ENCODE data around the gene GALNT3.

GALNT3 gene

GRCh38 chr2:165795011-165795410, 964 bp upstream of the GALNT3 start:
- DNase-seq: no peak

GRCh38 chr2:165794536-165794928, 485 bp upstream of the GALNT3 start:
- DNase-seq: no peak

- DNase-seq: no peak
Measured at GRCh38 chr2:165793161-165793778, 777 bp downstream of the GALNT3 start.

- no peak for DNase-seq
Measured at GRCh38 chr2:165792104-165792454, 2.0 kb downstream of the GALNT3 start.

DNA sequence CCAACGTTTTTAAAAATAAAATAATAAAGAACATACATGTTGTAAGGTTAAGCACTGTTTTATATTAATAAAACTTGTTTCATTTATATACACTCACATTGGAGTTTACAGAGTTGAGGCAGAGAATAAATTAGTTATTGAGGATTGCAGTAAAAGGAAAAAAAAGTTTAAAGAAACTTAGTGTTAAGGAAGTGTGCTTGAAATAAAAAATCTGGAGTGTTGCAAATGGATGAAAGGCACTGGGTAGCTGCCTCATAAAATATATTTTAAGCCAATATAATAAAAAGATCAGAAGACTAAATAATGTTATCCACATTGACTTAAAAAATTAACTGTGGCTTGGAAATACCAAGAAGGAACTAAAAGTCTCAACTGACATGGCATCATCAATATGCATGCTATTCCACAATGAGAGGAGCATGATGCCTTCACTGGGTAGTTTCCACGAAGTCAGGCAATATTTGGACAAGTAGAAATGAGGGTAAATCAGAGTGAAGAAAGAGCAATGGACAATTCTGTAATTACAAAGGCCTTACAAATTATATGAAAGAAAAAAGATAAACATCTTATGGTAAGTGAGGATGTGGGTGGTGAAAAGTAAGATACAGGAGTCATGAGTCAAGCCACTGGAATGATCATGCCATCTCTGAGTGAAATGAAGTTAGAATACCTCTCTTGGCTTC, 2.5 kb downstream of the GALNT3 start:
- no peak for DNase-seq

DNA sequence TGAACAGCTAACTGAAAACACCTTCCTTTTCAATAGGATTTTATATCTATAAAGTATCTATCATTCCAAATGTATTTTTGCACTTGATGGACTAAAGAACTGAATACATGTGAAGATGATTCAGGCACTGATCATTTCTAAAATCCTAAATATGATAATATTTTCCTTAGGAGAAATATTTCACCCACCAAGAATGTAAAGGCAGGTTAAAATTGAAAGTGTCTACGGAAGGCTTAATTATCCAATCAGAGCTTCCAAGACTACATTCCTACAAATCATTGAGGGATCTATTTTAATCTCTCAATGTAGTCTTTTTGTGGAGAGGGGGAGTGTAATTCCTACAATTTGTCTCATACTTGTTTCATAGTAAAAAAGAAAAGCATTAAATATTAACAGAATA, 3.6 kb downstream of the GALNT3 start:
- DNase-seq: no peak

DNA sequence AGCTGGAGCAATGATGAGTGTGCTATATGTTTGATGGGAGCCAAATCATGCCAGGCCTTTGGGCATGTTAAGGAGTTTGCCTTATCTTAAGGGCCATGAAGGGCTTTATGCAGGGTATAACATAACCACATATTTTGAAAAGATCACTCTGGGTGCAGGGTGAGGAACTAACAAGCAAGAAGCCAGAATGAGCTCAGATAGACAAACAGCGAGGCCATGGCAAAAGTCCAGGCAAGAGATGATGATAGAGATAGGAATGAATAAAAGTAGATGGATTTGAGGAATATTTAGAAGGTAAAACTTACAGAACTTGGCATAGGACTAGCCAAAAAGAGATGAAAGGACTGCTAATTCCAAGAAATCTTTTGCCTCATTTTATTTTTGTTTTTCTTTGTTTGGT, 6.7 kb downstream of the GALNT3 start:
- no peak for DNase-seq

DNA sequence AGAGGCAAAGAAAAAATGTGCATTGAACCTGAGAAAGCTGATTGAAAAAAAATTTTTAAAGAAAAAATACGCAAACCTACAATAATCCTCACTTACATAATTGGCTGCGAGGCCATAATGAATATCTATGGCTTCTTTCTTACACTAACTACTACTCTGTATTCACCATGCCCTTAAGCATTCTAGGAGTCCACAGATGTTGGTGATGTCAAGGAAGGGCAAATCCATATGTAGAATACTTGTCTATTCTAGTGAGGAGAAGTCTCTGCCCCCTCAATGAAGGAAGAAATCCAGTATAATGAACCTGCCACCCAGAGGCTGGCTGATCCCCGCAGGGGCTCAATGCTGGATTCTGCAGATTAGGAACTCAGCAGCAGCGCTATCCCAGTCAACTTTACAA, 14.3 kb downstream of the GALNT3 start:
- no peak for DNase-seq

DNA sequence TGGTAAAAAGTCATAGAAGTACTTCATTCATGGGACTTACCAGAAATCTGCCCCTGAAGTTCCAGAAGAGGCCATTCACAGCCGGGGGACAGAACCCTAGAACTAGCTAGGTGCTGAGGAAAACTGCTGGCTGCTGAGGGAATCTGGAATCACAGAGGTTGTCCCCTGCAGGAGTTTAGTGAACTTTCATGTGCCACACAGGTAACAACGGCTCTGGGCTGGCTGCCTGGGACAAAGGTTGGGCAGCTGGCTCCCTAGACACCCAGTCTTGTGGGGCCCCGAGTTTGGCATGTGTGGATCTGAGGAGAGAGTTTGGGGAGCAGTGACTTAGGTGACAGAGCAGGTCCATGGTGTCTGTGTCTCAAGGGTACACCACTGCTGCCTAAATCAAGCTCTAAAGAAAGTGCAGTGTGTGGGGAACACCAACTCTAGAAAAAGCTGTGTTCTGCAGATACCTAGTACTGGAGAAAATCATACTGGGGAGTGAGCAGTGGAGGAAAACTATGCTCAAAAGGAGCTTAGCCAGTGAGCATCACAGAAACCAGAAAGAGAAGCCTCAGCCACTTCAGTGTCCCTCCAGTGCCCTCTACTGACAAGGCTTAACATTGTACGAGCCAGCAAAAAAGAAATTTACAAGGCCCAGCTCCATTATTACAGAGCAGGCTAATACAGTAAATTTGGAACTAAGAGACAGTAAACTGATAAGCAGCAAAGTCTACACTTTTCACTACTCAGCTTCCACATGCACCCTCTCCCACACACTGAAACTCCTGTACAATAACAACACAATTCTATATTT, 15.2 kb downstream of the GALNT3 start:
- no peak for DNase-seq

DNA sequence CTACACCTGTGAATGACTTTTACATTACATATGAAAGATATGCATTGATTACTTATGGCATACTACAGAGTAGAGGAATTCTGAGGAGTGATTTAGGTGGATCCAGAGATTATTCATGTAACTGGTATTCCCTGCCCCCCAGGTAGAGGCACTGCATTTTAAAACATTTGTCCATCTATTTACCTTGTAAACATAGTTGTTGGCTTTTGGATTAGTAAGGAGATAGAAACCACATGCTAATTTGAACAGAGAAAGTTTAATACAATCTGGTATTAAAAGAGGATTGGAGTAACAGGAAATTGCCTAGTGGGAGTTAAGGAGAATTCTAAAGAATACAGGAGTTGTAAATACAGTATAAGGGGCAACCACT, 15.9 kb downstream of the GALNT3 start:
- DNase-seq: no peak

DNA sequence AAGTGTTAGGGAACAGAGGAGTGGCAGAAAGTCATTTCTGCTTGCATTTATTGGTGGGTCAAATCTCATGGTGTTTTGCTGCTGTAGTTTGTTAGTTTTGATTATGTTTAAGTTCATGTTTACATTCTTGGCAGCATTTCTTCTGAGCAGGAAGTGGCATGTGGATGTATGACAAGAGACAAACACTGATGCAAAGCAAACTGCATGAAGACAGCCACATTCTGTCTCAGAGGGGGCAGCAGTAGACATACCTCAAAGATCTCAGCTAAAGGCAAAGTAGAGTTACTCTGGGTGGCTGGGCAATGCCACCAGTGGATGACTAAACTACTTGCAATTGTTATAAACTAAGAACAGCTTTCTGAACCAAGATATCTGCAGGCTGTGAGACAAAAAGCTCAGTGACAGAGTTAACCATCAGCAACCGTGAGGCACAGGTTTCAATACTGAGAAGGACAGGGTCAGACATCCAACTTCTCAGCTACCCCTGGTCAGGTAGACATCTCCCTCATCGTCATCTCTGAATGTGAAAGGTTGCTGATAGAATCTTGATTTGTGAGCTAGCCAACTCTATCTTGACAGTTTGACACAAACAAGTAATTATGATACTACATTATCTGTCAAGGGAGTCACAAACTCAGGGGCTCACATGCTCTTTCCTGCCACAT, 16.4 kb downstream of the GALNT3 start:
- no peak for DNase-seq

DNA sequence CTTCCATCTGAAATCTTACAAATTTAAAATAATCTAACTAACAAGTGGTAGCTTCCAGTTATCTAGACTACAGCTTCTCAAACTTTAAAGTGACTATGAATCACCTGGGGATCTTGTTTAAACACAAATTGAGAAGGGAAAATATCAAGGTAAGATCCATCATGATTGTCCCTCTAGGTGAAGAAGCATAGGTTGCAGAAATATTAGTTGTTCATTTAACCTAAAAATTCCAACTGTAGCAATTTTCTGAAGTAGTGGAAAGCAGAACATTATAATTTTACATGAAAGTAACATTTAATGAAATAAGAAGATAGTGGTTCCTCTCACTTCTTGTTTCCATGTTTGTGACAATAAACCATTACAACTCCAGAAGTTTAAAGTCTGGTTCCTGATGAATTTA, 17.3 kb downstream of the GALNT3 start:
- no peak for DNase-seq

- DNase-seq: no peak
Measured at GRCh38 chr2:165776013-165776412, 18.0 kb downstream of the GALNT3 start.

DNA sequence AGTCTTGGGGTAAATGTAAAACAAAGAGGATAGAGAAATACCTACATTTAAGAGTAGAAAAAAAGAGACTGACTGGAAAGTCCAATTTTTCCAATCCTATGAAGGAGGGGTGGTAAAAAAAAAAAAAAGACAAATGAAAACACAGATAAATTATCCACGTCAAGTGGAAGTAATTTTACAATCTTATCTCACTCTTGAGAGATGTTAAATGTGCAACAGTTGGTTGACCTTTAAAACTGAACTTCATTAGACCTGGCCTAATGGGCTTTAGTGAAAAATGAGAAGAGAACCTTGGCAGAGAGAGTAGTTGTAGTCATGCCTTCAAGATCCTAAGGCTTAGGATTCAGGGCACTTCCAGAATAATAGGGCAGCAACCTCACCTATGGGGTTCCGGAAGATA, 20.4 kb downstream of the GALNT3 start:
- no peak for DNase-seq

- no peak for DNase-seq
Measured at GRCh38 chr2:165772183-165772582, 21.9 kb downstream of the GALNT3 start.

DNA sequence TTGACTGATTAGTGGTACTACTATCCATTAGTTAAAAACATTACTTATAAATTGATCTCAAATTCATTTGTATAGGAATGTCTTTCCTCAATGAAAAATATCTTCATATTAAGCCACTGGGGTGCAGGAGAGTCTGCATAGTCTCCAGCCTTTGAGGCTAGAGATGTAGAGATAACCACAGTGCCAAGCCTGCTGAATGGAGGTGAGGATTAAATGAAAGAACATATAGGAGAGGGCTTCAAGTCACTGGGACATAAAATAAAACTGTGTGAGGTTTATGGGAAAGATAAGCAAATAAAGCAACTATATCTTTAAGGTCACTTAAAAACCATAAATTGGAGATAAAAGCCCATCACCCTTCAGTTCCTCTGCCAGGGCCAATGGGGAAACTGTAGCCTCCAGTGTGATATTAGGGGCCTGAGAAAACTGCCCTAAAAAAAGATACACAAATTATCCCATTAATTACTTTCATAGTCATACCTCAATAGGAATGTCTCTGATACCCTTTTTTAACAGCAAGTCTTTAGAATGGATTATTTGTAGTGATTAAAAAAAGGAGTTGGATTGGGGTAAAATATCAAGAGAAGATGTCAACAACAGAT, 27.6 kb downstream of the GALNT3 start:
- no peak for DNase-seq

GRCh38 chr2:165762723-165763122, 31.3 kb downstream of the GALNT3 start:
- no peak for DNase-seq

GRCh38 chr2:165757906-165758675, 36.0 kb downstream of the GALNT3 start:
- no peak for DNase-seq

DNA sequence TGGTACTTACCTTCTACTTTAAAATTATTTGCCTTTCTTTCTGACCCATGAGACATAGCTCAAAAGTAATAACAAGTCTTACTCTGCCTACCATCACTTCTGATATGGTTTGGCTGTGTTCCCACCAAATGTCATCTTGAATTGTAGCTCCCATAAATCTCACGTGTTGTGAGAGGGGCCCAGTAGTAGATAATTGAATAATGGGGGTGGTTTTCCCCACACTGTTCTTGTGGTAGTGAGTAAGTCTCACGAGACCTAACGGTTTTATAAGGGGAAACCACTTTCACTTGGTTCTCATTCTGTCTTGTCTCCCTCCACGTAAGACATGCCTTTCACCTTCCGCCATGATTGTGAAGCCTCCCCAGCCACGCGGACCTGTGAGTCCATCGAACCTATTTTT, 47.5 kb downstream of the GALNT3 start:
- no peak for DNase-seq

GRCh38 chr2:165745916-165746315, 48.1 kb downstream of the GALNT3 start:
- no peak for DNase-seq

DNA sequence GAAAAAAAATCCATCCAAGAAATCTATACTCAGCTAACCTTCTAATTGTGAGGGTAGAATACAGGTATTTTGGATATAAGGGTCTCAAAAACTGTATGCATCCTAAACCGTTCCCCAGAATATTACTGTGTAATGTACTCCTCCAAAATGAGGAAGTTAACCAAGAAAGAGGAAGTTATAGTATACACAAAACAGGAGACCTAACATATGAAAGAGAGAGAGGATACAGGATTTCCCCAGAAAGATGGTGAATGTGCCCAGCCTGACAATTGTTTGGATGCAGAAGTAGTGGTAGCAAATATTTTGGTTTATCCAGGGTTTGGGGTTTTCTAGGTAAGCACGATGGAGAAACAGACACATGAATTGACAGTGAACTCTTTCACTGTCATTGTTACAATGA, 50.6 kb downstream of the GALNT3 start:
- DNase-seq: no peak

- DNase-seq: no peak
Measured at GRCh38 chr2:165725421-165725820, 68.6 kb downstream of the GALNT3 start.

DNA sequence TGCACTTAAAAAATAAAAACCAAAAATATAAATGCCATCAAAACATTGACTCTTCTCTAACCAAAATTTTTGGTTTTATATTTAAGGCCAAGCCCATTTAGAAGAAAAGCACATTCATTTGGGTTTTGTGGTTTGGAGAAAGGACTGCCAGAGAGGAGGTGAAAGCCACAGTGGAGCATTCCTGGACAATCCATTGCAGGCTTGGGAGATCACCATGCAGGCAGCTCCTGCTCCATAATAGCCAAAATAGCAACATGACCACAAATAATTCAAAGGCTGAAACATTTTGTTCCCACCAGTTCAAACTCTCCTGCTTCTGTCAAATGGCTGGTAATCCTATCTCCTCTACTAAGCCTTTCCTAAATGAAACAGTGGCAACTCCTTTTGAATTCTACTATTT, 73.5 kb downstream of the GALNT3 start:
- no peak for DNase-seq
